GM19328 (cell line): ENCODE measurements around the gene FUT1.
A peak's percentile ranks its signal among the peaks of the same experiment; 100 is the strongest.

Experiments used
- ATAC-seq: cut with Tn5 transposase; IDR thresholded peaks from one replicate; pipeline ENCODE4 v1.9.1; 2021; ENCODE audit warnings: mild to moderate bottlenecking, moderate library complexity; ENCODE audit not compliant: unreplicated experiment

The FUT1 gene

GRCh38 chr19:48741129-48741999, 11.1 kb downstream of the FUT1 start:
- ATAC-seq: no peak

DNA sequence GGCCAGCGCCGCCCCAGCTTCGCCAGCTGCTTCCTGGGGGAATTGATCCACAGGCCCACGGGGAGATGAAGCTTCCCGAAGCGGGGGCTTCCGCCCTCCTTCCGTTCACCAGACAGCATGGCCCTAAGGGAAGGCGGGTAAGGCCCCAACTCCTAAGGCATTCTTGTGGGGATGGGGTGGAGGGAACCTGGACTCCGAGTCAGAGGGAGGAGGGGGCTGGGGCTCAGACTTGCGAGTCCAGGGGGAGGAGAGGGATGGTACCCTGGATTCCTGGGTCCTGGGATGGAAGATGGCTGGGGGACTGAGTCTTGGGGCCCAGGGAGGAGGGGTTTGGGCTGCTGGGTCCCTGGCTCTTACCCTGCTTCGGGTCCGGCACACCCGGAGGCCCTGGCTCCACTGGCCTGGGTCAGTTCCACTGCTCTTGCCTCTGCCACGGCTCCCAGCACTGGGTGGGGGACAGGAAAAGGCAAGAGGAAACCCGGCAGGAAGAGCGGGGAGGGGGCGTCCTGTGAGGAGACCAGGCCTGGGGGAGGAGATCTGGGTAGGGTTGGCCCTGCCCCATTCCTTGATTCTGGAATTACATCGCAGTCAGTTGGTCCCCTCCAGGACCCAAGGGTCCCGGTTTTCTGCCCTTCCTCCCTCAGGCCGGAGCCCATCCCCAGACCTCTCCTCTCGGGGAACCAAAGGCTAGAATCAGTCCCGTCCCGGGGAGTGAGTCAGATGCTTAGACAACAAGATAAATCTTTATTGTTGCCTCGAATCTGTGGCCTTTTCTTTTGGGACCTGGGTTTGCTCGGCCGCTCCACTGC, 12.1 kb downstream of the FUT1 start, which contains the start of gene RASIP1:
TSS of gene RASIP1 (minus strand) at position 447 of the 809 bp plus-strand sequence. CDS start at position 119, 328 bp downstream.
- no peak for ATAC-seq

DNA sequence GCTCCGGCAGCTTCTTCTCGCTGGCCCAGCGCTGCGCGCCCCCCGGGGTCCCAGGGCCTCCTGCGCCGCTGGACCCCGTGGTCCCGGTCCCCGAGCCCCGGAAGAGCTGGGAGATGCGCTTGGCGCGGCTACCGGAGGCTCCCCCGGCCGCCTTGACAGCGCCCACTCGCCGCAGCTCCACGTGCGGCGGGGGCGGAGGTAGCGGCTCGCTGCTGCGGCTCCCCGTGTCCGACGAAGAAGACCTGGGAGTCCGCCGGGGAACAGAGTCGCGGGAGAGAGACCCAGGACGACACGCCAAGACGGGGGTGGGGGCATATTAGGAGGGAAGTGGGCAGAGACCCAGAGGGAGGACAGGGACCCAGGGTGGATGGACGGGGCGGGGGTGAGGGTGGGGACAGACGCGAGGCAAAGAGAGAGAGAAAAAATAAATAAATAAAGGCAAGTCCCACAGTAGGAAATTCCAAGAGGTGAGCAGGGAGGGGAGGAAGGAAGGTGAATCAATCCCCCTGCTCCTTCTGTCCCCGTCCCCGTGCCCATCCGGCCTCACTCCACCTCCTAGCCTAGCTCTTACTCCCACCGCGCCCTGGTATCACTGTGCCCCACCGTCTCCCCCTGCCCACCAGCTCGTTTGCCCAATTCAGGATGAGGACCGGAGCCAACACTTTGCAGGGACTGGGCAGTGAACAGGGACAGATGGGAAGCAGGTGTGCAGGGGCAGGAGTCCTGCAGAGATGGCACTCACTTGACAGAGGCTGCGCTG, 12.9 kb downstream of the FUT1 start:
- ATAC-seq: no peak

GRCh38 chr19:48738557-48739403, 13.7 kb downstream of the FUT1 start:
- ATAC-seq: peak; percentile 81

DNA sequence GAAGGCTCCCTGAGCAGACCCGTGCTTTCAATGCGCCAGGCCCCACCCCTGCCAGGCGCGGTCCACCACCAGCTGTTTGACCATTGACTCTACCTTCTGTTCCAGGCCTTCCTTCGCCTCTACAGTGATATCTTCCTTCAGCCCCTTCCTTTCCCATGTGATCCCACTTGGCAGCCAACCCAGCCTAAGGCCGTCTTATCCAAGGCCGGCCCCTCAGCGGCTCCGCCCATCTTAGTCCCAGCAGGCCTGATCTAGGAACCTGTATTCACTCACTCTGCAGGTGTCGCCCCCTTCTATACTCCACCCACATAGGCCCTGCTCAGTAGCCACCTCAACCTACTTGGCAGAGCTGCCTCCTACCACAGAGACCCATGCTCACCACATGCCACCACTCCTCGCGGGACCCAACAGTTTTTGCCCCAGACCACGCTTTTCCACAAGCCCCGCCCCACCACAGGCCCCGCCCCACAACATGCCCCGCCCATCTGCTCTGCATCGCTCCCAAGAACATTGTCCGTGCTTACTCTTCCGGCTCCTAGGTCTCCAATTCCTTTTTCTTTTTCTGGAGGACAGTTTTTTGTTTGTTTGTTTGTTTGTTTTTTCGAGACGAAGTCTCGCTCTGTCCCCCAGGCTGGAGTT, 15.0 kb downstream of the FUT1 start:
- ATAC-seq: no peak

- ATAC-seq: no peak
Observed at GRCh38 chr19:48735031-48735615, 17.3 kb downstream of the FUT1 start.

- ATAC-seq: no peak
Observed at GRCh38 chr19:48734625-48735024, 17.8 kb downstream of the FUT1 start.

DNA sequence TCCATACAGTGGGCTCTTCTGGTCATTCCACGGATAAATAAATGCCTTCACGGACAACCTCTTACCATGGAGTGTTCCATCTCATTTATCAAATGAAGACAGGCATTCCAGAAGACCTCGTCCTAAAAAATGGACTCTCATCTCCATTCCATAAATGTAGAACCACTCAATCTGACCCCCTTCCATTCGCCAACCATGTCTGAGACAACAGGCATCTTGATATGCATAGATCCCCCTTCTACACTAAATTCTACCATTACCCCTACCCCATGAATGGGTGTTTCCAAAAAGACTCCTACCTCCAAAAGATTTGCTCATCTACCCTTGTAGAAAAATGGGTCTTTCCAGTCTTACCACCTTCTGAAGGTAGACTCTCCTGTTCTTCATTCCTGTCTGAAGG, 21.0 kb downstream of the FUT1 start:
- no peak for ATAC-seq

DNA sequence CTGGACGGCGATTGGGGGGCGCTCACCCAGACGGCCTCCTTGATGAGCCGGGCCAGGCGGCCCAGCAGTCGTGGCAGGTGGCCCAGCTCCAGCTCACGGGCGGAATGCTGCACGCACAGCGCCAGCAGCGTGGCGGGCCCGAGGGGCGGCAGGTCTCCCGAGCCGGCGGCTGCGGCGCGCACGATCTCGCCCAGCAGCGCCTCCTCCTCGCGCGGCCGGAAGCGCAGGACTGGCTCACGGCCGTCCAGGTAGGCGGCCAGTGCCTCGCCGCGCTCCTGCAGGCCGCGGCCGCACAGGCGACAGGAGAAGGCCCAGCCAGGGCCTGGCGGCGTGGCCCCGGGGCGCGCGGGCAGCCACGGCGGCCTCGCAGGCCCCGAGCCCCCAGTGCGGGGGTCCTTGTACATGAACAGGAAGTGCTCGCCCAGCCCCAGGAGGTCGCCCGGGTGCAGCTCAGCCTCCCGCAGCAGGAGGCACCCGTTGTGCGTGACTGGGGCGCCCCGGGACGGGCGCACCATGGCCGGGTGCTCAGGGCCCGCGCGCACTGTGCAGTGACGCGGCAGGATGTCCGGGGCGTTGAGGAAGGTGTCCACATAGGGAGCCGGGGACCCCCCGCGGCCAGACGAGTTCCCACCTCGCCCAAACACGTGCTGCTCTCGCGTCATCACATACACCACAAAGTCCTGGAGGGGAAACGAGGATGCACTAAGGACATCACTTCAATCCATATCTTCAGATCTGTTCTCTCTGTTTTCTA, 23.4 kb downstream of the FUT1 start:
- no peak for ATAC-seq

GRCh38 chr19:48726556-48726955, 25.9 kb downstream of the FUT1 start:
- no peak for ATAC-seq

GRCh38 chr19:48724796-48725753, 27.4 kb downstream of the FUT1 start:
- ATAC-seq: no peak

DNA sequence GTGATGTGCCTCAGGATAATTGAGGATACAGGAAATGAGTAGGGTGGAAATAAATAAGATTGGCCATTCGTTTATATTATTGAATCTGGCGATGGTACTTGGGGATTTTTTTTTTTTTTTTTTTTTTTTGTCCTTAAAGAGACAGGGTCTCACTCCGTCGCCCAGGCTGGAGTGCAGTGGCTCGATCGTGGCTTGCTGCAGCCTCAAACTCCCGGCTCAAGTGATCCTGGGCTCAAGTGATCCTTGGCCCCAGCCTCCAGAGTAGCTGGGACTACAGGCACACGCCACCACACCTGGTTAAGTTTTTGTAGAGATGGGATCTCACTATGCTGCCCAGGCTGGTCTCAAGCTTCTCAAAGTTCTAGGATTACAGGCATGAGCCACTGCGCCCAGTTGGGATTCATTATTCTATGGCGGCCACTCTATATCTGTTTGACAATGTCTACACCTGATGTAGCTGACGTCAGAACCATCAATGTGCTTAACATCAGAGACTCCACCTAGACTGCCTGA, 30.2 kb downstream of the FUT1 start:
- no peak for ATAC-seq

DNA sequence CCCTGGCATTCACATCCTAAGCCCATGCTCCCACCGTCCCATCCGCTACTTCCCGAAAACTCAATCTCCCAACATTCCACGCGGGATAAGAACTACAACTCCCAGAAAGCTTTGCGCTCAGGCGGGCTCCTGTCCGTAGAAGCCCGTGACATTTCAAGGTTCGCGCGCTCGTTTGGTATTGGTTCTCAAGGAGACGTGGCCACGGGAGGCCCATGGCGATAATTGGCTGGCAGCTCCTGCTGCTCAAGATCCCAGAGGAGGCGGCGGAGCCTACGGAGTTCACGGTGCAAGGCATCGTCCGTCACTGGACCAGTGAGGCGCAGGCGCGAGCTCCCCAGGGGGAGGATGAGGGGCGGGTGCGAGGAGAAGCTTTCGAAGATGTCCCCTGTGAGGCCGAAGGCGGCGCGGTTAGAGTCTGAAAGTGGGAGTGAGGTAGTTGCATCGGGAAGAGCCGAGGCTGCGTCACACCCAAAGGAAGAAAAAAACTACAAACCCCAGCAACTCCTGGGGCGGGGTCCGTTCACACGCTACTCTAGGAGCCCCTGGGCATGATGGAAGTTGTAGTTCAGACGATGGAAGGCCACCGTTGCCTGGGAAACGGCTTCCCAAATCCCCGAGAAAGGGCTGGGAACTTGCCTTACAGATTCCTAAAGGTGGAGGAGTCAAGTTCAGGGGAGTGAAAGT, 31.7 kb downstream of the FUT1 start:
- ATAC-seq: peak; percentile 79

GRCh38 chr19:48720251-48720612, 32.2 kb downstream of the FUT1 start:
- ATAC-seq: peak; percentile 12

DNA sequence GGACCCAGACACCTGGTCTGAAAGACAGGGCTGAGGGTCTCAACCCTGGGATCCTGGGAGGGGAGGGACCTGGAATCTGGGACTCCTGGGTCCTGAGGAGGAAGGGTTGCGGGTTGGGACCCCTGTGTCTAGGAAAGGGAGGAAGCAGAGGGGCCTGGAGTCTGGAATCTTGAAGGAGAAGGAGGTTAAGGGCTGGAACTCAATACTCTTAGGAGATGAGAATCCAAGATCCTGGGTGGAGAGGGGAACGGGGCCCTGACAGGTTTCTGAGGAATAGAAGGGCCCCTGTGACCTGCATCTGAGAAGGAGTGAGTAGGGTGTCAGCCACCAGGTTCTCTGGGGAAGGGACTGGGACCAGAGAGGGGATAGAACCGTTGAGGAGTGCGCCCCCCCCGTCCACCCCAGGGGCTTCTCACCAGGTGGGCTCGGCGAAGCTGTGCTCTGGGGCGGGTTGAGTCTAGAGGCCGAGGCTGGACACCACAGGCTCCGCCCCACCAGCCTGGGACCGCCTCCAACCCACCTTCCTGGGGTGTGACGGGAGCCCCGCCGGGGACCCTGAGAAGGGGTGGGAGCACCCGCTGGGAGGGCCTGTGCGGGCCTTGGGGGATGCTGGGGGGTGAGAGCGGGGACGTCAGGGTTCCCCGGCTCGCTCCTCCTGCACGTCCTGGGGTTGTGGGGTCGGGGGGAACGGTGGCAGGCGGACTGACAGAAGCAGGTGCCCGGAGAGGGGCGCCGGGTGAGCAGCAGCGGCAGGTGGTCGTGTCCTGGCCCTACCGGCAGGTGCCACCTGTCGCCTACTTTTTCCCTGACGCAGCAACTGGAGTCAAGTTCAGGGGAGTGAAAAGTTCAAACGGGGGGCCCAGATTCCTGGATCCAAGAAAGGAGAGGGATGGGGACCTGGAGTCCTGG, 32.9 kb downstream of the FUT1 start, which contains the start of gene MAMSTR:
TSS of gene MAMSTR (minus strand) at position 463 of the 909 bp plus-strand sequence. CDS start 694 bp downstream, outside the sequence.
- no peak for ATAC-seq
